Measurements from ENCODE around the gene PARP1. TPM values are rescaled to one million over a fixed set of nuclear protein-coding genes. Genes with fewer than 3 reads are reported as not detected.

The PARP1 gene
- total RNA-seq, 1 experiment from 2014 or later, result 213 TPM

DNA sequence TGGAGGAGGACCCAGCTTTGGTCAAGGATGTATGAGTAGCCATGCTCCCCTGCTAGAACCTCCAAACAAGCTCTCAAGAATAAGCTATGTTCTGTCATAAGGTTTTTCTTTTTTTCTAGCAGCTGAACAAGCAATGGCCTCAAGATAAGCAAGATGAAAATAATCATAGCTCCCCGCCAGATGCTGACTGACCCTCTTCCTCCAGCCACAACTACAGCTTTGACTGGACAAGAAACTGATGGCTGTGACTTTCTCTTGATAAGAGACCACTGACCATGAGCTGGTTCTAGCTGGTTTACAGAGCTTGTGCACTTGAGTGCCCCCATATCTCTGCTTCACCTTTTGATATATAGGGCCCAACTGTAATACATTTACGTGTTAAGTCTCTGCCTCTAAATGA is 38.2 kb upstream of the PARP1 start:
- DNase-seq (ENCODE audit: low read depth, low spot score) (no peak), ATAC-seq (no peak)
- Histone ChIP-seq H3K9ac (ENCODE audit: low read length) (no peak overlapping the region), H3K4me3 (replicated peaks in 1 of 2; ENCODE audit: low read depth in 1 of 2, low read length in 2 of 2) (no peak overlapping the region), H3K27me3 (ENCODE audit: insufficient read depth, low read length) (no peaks in the 10 kb centered on the region), H3K4me2 (ENCODE audit: low read length) (no peak overlapping the region), H2AFZ (ENCODE audit: low read depth, low read length, poor library complexity, severe bottlenecking) (no peak overlapping the region), H3K27ac (ENCODE audit: low read depth, low read length) (no peak overlapping the region), H3K9me2 (ENCODE audit: insufficient read depth) (no peaks in the 10 kb centered on the region), H4K20me1 (ENCODE audit: insufficient read depth) (no peaks in the 10 kb centered on the region), H3K4me1 (ENCODE audit: control insufficient read depth in 1 of 2, insufficient read depth in 2 of 2, low read length in 2 of 2) (peaks cover 19 to 47% of the 10 kb centered on the region in 2 experiments), H3K79me2 (ENCODE audit: insufficient read depth, low read length) (no peaks in the 10 kb centered on the region), H3K9me3 (ENCODE audit: control insufficient read depth in 1 of 2, insufficient read depth in 1 of 2, low read depth in 1 of 2, low read length in 2 of 2) (no peaks in the 10 kb centered on the region), H3K36me3 (ENCODE audit: control insufficient read depth in 1 of 2, insufficient read depth in 2 of 2, low read length in 2 of 2) (no peaks in the 10 kb centered on the region)
- intact Hi-C loops (cut with micrococcal nuclease), result no loop called here
- no TSS peak for BruUV-seq (replicated peaks)
- ChIA-PET POLR2A (no interaction called here), CTCF (no interaction called here), RAD21 (ENCODE audit: low non-redundant PET in 1 of 2, low total read pairs in 2 of 2, uncharacterized antibody in 2 of 2, unreplicated experiment in 2 of 2) (no interaction called here)
- no peak for TF ChIP-seq SP1 (IDR thresholded peaks at IDR 0.05; ENCODE audit: low read depth)
- TF ChIP-seq FOSL1 (IDR thresholded peaks at IDR 0.05; ENCODE audit: low read depth), result no peak
- TF ChIP-seq EGR1 (IDR thresholded peaks at IDR 0.05; ENCODE audit: low read depth), result no peak
- TF ChIP-seq, protein P1, sequence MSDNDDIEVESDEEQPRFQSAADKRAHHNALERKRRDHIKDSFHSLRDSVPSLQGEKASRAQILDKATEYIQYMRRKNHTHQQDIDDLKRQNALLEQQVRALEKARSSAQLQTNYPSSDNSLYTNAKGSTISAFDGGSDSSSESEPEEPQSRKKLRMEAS (IDR thresholded peaks at IDR 0.05), result no peak
- TF ChIP-seq ELF1 (IDR thresholded peaks at IDR 0.05; ENCODE audit: borderline replicate concordance, low read depth), result no peak
- no peak for TF ChIP-seq JUND (IDR thresholded peaks at IDR 0.05)
- no peak for TF ChIP-seq SIN3A (IDR thresholded peaks at IDR 0.05; ENCODE audit: low read depth)
- TF ChIP-seq, protein P2, sequence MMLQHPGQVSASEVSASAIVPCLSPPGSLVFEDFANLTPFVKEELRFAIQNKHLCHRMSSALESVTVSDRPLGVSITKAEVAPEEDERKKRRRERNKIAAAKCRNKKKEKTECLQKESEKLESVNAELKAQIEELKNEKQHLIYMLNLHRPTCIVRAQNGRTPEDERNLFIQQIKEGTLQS (IDR thresholded peaks at IDR 0.05), result no peak
- no peak for TF ChIP-seq POLR2AphosphoS5 (IDR thresholded peaks at IDR 0.05; ENCODE audit: low read depth, low read length)
- TF ChIP-seq EZH2 (IDR thresholded peaks at IDR 0.05), result no peak

GRCh38 chr1:226444901-226445300 is 37.0 kb upstream of the PARP1 start:
- intact Hi-C loops (cut with micrococcal nuclease), result no loop called here
- H3K36me3 ChIP-seq (ENCODE audit: control insufficient read depth in 1 of 2, insufficient read depth in 2 of 2, low read length in 2 of 2), result no peaks in the 10 kb centered on the region
- H3K4me1 ChIP-seq (ENCODE audit: control insufficient read depth in 1 of 2, insufficient read depth in 2 of 2, low read length in 2 of 2), result peaks cover 19 to 47% of the 10 kb centered on the region in 2 experiments
- CTCF ChIA-PET, result interaction anchor here (1.9 kb wide), 1 partner anchor 13 kb away, joined by 6 read pairs; no protein-coding TSS in a partner anchor
- no peak overlapping the region for H3K4me3 ChIP-seq (replicated peaks in 1 of 2; ENCODE audit: low read depth in 1 of 2, low read length in 2 of 2)
- DNase-seq (ENCODE audit: low read depth, low spot score), result no peak
- no peak overlapping the region for H3K4me2 ChIP-seq (ENCODE audit: low read length)
- TF ChIP-seq RAD21 (IDR thresholded peaks at IDR 0.05; ENCODE audit: low read depth), result 0 out of 2 replicates have a peak, but pooled peaks have one; percentile 6
- no peak for TF ChIP-seq SP1 (IDR thresholded peaks at IDR 0.05; ENCODE audit: low read depth)
- TF ChIP-seq, protein P1 (IDR thresholded peaks at IDR 0.05), result no peak
- POLR2A ChIA-PET, result no interaction called here
- H3K9me2 ChIP-seq (ENCODE audit: insufficient read depth), result no peaks in the 10 kb centered on the region
- RAD21 ChIA-PET (ENCODE audit: low non-redundant PET in 1 of 2, low total read pairs in 2 of 2, uncharacterized antibody in 2 of 2, unreplicated experiment in 2 of 2), result no interaction called here
- H3K9me3 ChIP-seq (ENCODE audit: control insufficient read depth in 1 of 2, insufficient read depth in 1 of 2, low read depth in 1 of 2, low read length in 2 of 2), result no peaks in the 10 kb centered on the region
- no peaks in the 10 kb centered on the region for H3K27me3 ChIP-seq (ENCODE audit: insufficient read depth, low read length)
- H4K20me1 ChIP-seq (ENCODE audit: insufficient read depth), result no peaks in the 10 kb centered on the region
- BruUV-seq (replicated peaks), result no TSS peak
- no peak for ATAC-seq
- no peak overlapping the region for H2AFZ ChIP-seq (ENCODE audit: low read depth, low read length, poor library complexity, severe bottlenecking)
- no peak overlapping the region for H3K9ac ChIP-seq (ENCODE audit: low read length)
- no peaks in the 10 kb centered on the region for H3K79me2 ChIP-seq (ENCODE audit: insufficient read depth, low read length)
- no peak overlapping the region for H3K27ac ChIP-seq (ENCODE audit: low read depth, low read length)

Measured in HCT116 (cell line).